OCI-LY7 (cell line): ENCODE data around the gene GPHN.
"Not testable (repeated sequence)": the region's sequence is repeated elsewhere in the genome, so short reads cannot be mapped to it uniquely, and the experiment has no call there.

Source experiments
- CTCF ChIP-seq: fragments of 200-600 bp; sonication (generic); conservative IDR thresholded peaks from 2 replicates; pipeline ENCODE4 v1.5.1; 2014; ENCODE audit warnings: mild to moderate bottlenecking, antibody characterized with exemption, low read length, moderate library complexity, mixed read lengths
- EZH2phosphoT487 ChIP-seq: fragments of 200-600 bp; sonication (generic); IDR thresholded peaks from 2 replicates; pipeline ENCODE4 v1.6.1; 2018; ENCODE audit warnings: low read depth, borderline replicate concordance, mild to moderate bottlenecking, mixed run types, antibody characterized with exemption, low read length, moderate library complexity, mixed read lengths

GRCh38 chr14:66837436-66837835 lies 329.5 kb downstream of the GPHN start:
- not testable (repeated sequence) for TF ChIP-seq CTCF, EZH2phosphoT487
